ENCODE measurements around the gene XPR1. TPM values are rescaled to one million over a fixed set of nuclear protein-coding genes. Genes with fewer than 3 reads are reported as not detected.
A peak's percentile ranks its signal among the peaks of the same experiment; 100 is the strongest.

Gene XPR1
- total RNA-seq = 10 to 100 TPM; 15.8 to 26.7 (median 22.8) TPM

DNA sequence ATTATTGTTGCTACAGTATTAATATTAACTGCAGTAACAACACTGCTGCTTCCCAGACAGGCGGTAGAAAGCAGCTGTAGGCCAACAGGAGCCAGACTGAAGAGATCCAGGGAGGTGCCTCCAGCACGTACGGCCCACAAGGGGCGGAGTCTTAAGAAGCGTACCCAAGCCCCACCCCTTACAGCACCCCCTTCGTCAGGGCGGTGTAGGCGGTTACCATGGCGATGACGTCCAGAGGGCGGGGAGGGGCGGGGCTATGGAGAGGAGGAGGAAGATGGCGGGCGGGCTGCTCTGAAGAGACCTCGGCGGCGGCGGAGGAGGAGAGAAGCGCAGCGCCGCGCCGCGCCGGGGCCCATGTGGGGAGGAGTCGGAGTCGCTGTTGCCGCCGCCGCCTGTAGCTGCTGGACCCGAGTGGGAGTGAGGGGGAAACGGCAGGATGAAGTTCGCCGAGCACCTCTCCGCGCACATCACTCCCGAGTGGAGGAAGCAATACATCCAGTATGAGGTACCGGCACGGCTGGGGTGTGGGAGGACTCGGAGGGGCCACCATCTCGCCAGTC is at the start of gene XPR1:
XPR1 (plus strand) TSS at position 257 of the 560 bp plus-strand sequence; CDS start at position 437, 180 bp downstream.
- TF ChIP-seq CTCF (IDR thresholded peaks at IDR 0.05) (peak; percentile 11 to 55 (median 47)), POLR2A (IDR thresholded peaks at IDR 0.05; ENCODE audit: low read depth) (peak; percentile 74), EP300 (IDR thresholded peaks at IDR 0.05) (no peak), POLR2AphosphoS5 (IDR thresholded peaks at IDR 0.05) (peak; percentile 89 to 96)
- DNase-seq (ENCODE audit: extremely low spot score) = peak; percentile 100
- Histone ChIP-seq H3K4me3 (peak within 1 kb of the TSS; percentile 87 to 99 (median 95)), H3K4me1 (peaks cover 33 to 47% (median 39%) of the 10 kb centered on the region in 4 donors), H3K9me3 (no peaks in the 10 kb centered on the region), H3K27ac (replicated peaks in 1 of 4) (peak within 1 kb of the TSS; percentile 90 to 96 (median 96)), H3K36me3 (no peaks in the 10 kb centered on the region), H3K27me3 (no peaks in the 10 kb centered on the region)
- intact Hi-C loops (cut with DNase I) = loop anchor here (5.0 kb wide), 2 partner anchors 95 to 230 kb away; no protein-coding TSS in a partner anchor
- WGBS = under 1% methylated on average over 34 of the region's 41 CpGs

DNA sequence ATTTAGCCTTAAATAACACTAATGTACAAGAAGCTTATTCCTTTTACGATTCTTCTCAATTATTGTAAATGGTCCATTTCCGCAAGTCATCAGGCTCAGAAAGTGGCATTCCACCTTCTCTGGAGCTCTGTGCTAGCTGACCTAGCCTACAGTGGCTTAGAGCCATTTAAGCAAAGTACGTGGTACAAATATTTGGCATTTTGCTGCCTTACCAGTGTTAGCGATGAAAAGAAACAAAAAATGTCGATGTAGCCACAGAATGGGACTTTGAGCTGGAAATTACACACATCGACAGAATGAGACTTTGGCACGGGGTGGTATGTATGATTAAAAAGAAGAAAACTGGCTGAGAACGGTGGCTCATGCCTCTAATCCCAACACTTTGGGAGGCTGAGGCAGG is 47.0 kb upstream of the XPR1 start:
- Histone ChIP-seq H3K27me3 (no peaks in the 10 kb centered on the region), H3K9me3 (peaks cover 0 to 6% (median 0%) of the 10 kb centered on the region in 4 donors), H3K4me1 (peaks cover 0 to 22% (median 8%) of the 10 kb centered on the region in 4 donors), H3K4me3 (no peak overlapping the region), H3K36me3 (no peaks in the 10 kb centered on the region), H3K27ac (replicated peaks in 1 of 4) (peak overlapping the region in 1 of 4 donors; percentile 48)
- DNase-seq (ENCODE audit: extremely low spot score) = no peak
- no peak for TF ChIP-seq POLR2AphosphoS5 (IDR thresholded peaks at IDR 0.05)
- TF ChIP-seq EP300 (IDR thresholded peaks at IDR 0.05) = no peak
- no peak for TF ChIP-seq POLR2A (IDR thresholded peaks at IDR 0.05; ENCODE audit: low read depth)
- no peak for TF ChIP-seq CTCF (IDR thresholded peaks at IDR 0.05)
- intact Hi-C loops (cut with DNase I) = no loop called here
- WGBS = 94% methylated on average over 8 of the region's 8 CpGs

DNA sequence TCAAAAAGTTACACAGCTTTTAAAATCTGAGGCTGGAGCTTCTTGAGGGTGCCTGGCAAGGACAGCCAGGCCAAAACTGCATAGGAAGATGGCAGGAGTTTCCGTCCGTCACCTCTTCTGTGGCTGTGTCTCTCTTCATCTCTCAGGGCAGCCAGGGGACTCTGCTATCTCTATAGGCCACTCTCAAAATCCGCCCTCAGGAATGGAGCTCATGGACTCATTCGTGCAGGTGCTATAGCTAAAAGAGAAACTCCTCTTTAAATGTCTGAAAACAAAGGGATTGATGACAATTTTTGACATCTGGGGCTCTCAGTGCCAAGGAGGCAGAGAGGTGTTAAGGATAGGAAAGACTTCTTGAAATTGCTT is 45.8 kb upstream of the XPR1 start:
- TF ChIP-seq EP300 (IDR thresholded peaks at IDR 0.05) (no peak), POLR2A (IDR thresholded peaks at IDR 0.05; ENCODE audit: low read depth) (no peak), POLR2AphosphoS5 (IDR thresholded peaks at IDR 0.05) (no peak), CTCF (IDR thresholded peaks at IDR 0.05) (no peak)
- Histone ChIP-seq H3K27me3 (no peaks in the 10 kb centered on the region), H3K4me1 (peaks cover 0 to 22% (median 8%) of the 10 kb centered on the region in 4 donors), H3K27ac (replicated peaks in 1 of 4) (peak overlapping the region in 2 of 4 donors; percentile 48), H3K36me3 (no peaks in the 10 kb centered on the region), H3K9me3 (peaks cover 0 to 6% (median 0%) of the 10 kb centered on the region in 4 donors), H3K4me3 (no peak overlapping the region)
- WGBS = 88% methylated on average over 4 of the region's 4 CpGs
- intact Hi-C loops (cut with DNase I) = no loop called here
- DNase-seq (ENCODE audit: extremely low spot score) = no peak

- TF ChIP-seq POLR2AphosphoS5 (IDR thresholded peaks at IDR 0.05) (no peak), POLR2A (IDR thresholded peaks at IDR 0.05; ENCODE audit: low read depth) (no peak), EP300 (IDR thresholded peaks at IDR 0.05) (no peak), CTCF (IDR thresholded peaks at IDR 0.05) (no peak)
- Histone ChIP-seq H3K9me3 (peaks cover 0 to 6% (median 0%) of the 10 kb centered on the region in 4 donors), H3K27ac (replicated peaks in 1 of 4) (no peak overlapping the region), H3K27me3 (no peaks in the 10 kb centered on the region), H3K36me3 (no peaks in the 10 kb centered on the region), H3K4me3 (no peak overlapping the region), H3K4me1 (peaks cover 0 to 22% (median 8%) of the 10 kb centered on the region in 4 donors)
- 9% methylated on average over 1 of the region's 1 CpG for WGBS
- intact Hi-C loops (cut with DNase I) = no loop called here
- no peak for DNase-seq (ENCODE audit: extremely low spot score)
These were observed 45.1 kb upstream of the XPR1 start for GRCh38 chr1:180586671-180587155.

Measured in esophagus muscularis mucosa (tissue), 4 donors.